ENCODE measurements around the gene NAPB.

NAPB gene

DNA sequence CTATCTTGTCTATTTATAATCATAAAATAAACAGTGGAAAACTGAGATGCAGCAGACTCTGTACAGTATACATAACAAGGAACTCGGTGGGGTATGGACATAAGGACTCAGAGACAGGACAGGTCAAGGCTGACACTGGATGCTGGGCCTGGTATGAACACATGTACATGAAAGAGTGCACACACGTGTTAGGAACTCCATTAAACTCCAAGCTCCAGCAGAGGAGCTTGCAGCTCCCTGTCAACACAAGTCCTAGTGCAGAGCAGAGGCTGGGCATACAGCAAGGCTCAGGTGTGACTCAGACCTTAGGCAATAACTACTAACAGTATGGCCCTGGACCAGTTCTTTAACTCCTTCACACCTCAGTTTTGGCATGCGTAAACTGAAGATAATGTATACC, 17.1 kb downstream of the NAPB start:
- TF ChIP-seq, protein P1, sequence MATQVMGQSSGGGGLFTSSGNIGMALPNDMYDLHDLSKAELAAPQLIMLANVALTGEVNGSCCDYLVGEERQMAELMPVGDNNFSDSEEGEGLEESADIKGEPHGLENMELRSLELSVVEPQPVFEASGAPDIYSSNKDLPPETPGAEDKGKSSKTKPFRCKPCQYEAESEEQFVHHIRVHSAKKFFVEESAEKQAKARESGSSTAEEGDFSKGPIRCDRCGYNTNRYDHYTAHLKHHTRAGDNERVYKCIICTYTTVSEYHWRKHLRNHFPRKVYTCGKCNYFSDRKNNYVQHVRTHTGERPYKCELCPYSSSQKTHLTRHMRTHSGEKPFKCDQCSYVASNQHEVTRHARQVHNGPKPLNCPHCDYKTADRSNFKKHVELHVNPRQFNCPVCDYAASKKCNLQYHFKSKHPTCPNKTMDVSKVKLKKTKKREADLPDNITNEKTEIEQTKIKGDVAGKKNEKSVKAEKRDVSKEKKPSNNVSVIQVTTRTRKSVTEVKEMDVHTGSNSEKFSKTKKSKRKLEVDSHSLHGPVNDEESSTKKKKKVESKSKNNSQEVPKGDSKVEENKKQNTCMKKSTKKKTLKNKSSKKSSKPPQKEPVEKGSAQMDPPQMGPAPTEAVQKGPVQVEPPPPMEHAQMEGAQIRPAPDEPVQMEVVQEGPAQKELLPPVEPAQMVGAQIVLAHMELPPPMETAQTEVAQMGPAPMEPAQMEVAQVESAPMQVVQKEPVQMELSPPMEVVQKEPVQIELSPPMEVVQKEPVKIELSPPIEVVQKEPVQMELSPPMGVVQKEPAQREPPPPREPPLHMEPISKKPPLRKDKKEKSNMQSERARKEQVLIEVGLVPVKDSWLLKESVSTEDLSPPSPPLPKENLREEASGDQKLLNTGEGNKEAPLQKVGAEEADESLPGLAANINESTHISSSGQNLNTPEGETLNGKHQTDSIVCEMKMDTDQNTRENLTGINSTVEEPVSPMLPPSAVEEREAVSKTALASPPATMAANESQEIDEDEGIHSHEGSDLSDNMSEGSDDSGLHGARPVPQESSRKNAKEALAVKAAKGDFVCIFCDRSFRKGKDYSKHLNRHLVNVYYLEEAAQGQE (IDR thresholded peaks at IDR 0.05; ENCODE audit: insufficient read depth in 1 of 2, low read depth in 2 of 2, low read length in 2 of 2) = no peak
- no peak for TF ChIP-seq SIN3A (IDR thresholded peaks at IDR 0.05; ENCODE audit: borderline replicate concordance, insufficient read depth, low read length)
- no peak for TF ChIP-seq FOXP2 (optimal IDR thresholded peaks at IDR 0.05; ENCODE audit: borderline replicate concordance, extremely low read depth, extremely low read length, insufficient read depth)
- TF ChIP-seq TAF1 (IDR thresholded peaks at IDR 0.05; ENCODE audit: borderline replicate concordance, insufficient read depth, low read length) = no peak
- TF ChIP-seq POLR2AphosphoS5 (IDR thresholded peaks at IDR 0.05; ENCODE audit: low read depth, low read length) = no peak

DNA sequence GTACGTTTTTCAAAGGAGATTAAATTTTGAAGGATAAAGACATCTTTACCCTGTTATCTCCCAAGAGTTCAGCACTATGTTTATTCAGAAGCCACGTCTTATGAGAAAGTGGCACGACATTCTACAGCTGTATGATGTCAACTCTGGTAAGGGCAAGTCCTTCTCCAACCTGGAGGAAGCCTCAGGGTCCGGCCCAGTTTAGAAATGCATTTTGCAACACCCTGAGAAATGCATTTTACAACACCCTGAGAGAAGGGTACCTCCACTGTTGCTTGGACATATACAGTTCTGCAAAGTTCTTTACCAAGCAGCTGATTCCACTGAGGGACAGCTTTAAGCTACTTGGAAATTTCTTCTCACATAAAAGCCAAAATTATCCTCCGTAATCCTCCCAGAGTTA, 17.5 kb downstream of the NAPB start:
- TF ChIP-seq POLR2AphosphoS5 (IDR thresholded peaks at IDR 0.05; ENCODE audit: low read depth, low read length) = no peak
- TF ChIP-seq, protein P1 (IDR thresholded peaks at IDR 0.05; ENCODE audit: insufficient read depth in 1 of 2, low read depth in 2 of 2, low read length in 2 of 2) = no peak
- TF ChIP-seq TAF1 (IDR thresholded peaks at IDR 0.05; ENCODE audit: borderline replicate concordance, insufficient read depth, low read length) = no peak
- TF ChIP-seq SIN3A (IDR thresholded peaks at IDR 0.05; ENCODE audit: borderline replicate concordance, insufficient read depth, low read length) = no peak
- TF ChIP-seq FOXP2 (optimal IDR thresholded peaks at IDR 0.05; ENCODE audit: borderline replicate concordance, extremely low read depth, extremely low read length, insufficient read depth) = no peak

DNA sequence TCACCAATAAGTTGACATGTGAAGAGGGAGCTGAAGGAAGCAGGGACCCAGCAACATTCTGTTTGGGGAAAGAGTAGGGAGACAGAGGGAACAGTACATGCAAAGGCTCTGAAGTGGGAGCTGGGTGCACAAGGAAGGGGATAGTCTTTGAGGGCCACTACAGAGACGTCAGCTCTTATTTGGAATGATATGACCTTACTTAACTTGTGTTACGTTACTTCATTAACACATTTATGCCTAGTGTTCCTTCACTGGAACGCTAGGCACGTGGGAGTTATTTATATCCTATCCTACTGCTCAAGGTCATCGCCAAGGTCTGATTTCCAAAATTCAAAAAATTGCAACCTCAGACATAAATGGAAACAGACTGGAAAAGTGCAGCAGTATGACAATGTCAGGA, 20.2 kb downstream of the NAPB start:
- no peak for TF ChIP-seq FOXP2 (optimal IDR thresholded peaks at IDR 0.05; ENCODE audit: borderline replicate concordance, extremely low read depth, extremely low read length, insufficient read depth)
- TF ChIP-seq SIN3A (IDR thresholded peaks at IDR 0.05; ENCODE audit: borderline replicate concordance, insufficient read depth, low read length) = no peak
- TF ChIP-seq, protein P1 (IDR thresholded peaks at IDR 0.05; ENCODE audit: insufficient read depth in 1 of 2, low read depth in 2 of 2, low read length in 2 of 2) = no peak
- TF ChIP-seq POLR2AphosphoS5 (IDR thresholded peaks at IDR 0.05; ENCODE audit: low read depth, low read length) = no peak
- no peak for TF ChIP-seq TAF1 (IDR thresholded peaks at IDR 0.05; ENCODE audit: borderline replicate concordance, insufficient read depth, low read length)

DNA sequence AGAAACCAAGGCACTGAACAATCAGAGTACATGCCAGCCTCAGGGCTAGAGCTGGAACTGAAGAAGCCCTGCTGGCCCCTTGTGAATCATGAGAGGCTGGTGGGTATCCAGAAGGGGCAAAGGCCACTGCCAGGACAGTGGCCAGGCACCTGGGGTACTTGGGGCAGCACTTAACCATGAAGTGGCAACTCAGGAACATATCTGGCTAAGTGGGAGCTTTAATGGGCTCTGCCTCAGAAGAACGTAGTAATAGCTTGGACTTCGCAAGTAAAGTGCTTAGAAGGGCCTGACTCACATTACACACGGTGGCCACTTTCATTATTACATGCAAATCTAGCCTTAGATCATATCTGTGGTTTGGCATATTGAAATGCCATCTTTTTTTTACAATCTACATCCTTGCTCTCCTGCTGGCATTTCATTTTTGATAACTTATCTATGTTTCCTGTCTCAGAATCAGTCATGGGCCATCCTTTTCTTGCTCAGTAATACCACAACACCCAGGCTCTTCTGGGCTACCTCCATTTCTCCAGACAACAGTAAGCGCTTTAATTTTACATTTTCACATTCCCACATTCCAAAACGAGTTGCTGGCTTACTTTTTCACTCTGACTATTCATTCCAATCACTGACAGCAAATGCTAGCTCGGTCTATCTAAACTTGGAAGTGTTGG, 21.6 kb downstream of the NAPB start:
- no peak for TF ChIP-seq SIN3A (IDR thresholded peaks at IDR 0.05; ENCODE audit: borderline replicate concordance, insufficient read depth, low read length)
- TF ChIP-seq, protein P1 (IDR thresholded peaks at IDR 0.05; ENCODE audit: insufficient read depth in 1 of 2, low read depth in 2 of 2, low read length in 2 of 2) = no peak
- no peak for TF ChIP-seq TAF1 (IDR thresholded peaks at IDR 0.05; ENCODE audit: borderline replicate concordance, insufficient read depth, low read length)
- TF ChIP-seq POLR2AphosphoS5 (IDR thresholded peaks at IDR 0.05; ENCODE audit: low read depth, low read length) = no peak
- no peak for TF ChIP-seq FOXP2 (optimal IDR thresholded peaks at IDR 0.05; ENCODE audit: borderline replicate concordance, extremely low read depth, extremely low read length, insufficient read depth)
